ENCODE measurements around the gene HIVEP3. TPM values are rescaled to one million over a fixed set of nuclear protein-coding genes. Genes with fewer than 3 reads are reported as not detected.
A peak's percentile ranks its signal among the peaks of the same experiment; 100 is the strongest.

Gene HIVEP3
- total and polyA plus RNA-seq, 4 donors = 7.0 to 14.7 (median 8.8) TPM

DNA sequence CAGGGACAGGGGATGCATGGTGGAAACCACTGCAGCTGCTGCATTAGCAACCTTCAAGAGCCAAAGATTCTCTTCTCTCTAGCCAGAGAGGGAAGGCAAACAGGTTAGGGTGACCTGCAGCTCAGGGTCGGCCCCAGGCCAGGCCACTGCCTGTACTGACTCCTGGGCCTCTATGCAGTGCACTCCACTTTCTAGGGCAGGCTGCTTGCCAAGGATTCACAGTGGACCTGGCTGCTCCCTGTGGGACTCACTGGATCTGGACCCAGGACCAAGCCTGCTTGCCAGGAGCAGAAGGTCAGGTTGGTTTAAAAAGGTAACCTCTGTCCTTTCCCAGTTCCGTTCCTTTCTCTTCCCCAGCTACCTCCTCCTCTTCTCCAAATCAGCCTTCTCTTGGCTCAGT is 52.4 kb downstream of the HIVEP3 start:
- Histone ChIP-seq H3K27me3 (ENCODE audit: control insufficient read depth in 3 of 3, insufficient read depth in 3 of 3, low read length in 2 of 3) (no peaks in the 10 kb centered on the region), H3K9me3 (ENCODE audit: control insufficient read depth in 4 of 4, insufficient read depth in 3 of 4, low read length in 3 of 4) (peaks cover 0 to 1% (median 0%) of the 10 kb centered on the region in 4 donors), H3K27ac (ENCODE audit: low read depth in 1 of 2, low read length in 1 of 2) (no peak overlapping the region), H3K4me3 (no peak overlapping the region), H3K4me1 (ENCODE audit: control insufficient read depth in 5 of 5, insufficient read depth in 5 of 5, low read length in 5 of 5) (peaks cover 0 to 12% (median 4%) of the 10 kb centered on the region in 5 donors), H3K36me3 (ENCODE audit: control insufficient read depth in 4 of 4, insufficient read depth in 4 of 4, low read length in 4 of 4) (no peaks in the 10 kb centered on the region), H3K9ac (ENCODE audit: insufficient read depth in 1 of 2, low read length in 2 of 2) (no peak overlapping the region)
- ATAC-seq (ENCODE audit: insufficient read depth, low FRiP score) = no peak
- WGBS, 2 donors = 85 to 91% methylated on average over 2 of the region's 2 CpGs
- no peak for DNase-seq
- TF ChIP-seq, protein P1, sequence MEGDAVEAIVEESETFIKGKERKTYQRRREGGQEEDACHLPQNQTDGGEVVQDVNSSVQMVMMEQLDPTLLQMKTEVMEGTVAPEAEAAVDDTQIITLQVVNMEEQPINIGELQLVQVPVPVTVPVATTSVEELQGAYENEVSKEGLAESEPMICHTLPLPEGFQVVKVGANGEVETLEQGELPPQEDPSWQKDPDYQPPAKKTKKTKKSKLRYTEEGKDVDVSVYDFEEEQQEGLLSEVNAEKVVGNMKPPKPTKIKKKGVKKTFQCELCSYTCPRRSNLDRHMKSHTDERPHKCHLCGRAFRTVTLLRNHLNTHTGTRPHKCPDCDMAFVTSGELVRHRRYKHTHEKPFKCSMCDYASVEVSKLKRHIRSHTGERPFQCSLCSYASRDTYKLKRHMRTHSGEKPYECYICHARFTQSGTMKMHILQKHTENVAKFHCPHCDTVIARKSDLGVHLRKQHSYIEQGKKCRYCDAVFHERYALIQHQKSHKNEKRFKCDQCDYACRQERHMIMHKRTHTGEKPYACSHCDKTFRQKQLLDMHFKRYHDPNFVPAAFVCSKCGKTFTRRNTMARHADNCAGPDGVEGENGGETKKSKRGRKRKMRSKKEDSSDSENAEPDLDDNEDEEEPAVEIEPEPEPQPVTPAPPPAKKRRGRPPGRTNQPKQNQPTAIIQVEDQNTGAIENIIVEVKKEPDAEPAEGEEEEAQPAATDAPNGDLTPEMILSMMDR (IDR thresholded peaks at IDR 0.05; ENCODE audit: control extremely low read depth, extremely low read depth) = no peak

DNA sequence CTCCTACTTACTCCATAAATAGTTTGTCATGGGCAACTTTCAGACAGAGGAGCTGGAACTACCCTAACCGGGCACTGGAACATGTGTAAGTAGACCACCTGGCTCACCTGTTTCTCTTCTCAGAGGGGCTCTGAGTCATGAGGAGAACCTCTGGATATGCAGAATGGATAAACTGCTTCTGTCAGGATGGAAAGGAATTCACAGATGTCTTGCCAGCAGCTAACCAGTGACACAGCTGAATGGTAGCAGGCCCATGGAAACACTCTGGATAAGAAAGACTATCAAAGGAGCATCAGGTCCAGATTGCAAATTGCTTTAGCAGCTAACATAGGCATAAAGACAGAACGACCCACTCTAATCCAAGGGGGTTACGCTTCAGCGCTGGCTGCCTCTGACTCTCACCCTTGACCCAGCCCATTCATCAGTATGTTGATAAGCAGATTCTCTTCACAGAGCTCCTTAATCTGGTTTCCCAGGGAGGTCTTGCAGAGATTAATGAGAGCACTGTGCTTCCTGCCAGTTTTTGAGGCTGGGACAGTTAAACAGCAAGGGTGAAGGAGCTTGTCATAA is 54.2 kb downstream of the HIVEP3 start:
- H3K27ac ChIP-seq (ENCODE audit: low read depth in 1 of 2, low read length in 1 of 2) = no peak overlapping the region
- no peaks in the 10 kb centered on the region for H3K27me3 ChIP-seq (ENCODE audit: control insufficient read depth in 3 of 3, insufficient read depth in 3 of 3, low read length in 2 of 3)
- ATAC-seq (ENCODE audit: insufficient read depth, low FRiP score) (no peak), DNase-seq (peak in 1 of 3 donors; percentile 24)
- 84 to 90% methylated on average over 4 of the region's 4 CpGs for WGBS, 2 donors
- no peak overlapping the region for H3K4me3 ChIP-seq
- peaks cover 0 to 12% (median 4%) of the 10 kb centered on the region in 5 donors for H3K4me1 ChIP-seq (ENCODE audit: control insufficient read depth in 5 of 5, insufficient read depth in 5 of 5, low read length in 5 of 5)
- H3K36me3 ChIP-seq (ENCODE audit: control insufficient read depth in 4 of 4, insufficient read depth in 4 of 4, low read length in 4 of 4) = no peaks in the 10 kb centered on the region
- TF ChIP-seq, protein P1 (IDR thresholded peaks at IDR 0.05; ENCODE audit: control extremely low read depth, extremely low read depth) = no peak
- H3K9ac ChIP-seq (ENCODE audit: insufficient read depth in 1 of 2, low read length in 2 of 2) = no peak overlapping the region
- peaks cover 0 to 1% (median 0%) of the 10 kb centered on the region in 4 donors for H3K9me3 ChIP-seq (ENCODE audit: control insufficient read depth in 4 of 4, insufficient read depth in 3 of 4, low read length in 3 of 4)

GRCh38 chr1:41863718-41864117 is 55.0 kb downstream of the HIVEP3 start:
- DNase-seq = no peak
- H3K4me3 ChIP-seq = no peak overlapping the region
- H3K9ac ChIP-seq (ENCODE audit: insufficient read depth in 1 of 2, low read length in 2 of 2) = no peak overlapping the region
- peaks cover 0 to 1% (median 0%) of the 10 kb centered on the region in 4 donors for H3K9me3 ChIP-seq (ENCODE audit: control insufficient read depth in 4 of 4, insufficient read depth in 3 of 4, low read length in 3 of 4)
- ATAC-seq (ENCODE audit: insufficient read depth, low FRiP score) = no peak
- no peaks in the 10 kb centered on the region for H3K27me3 ChIP-seq (ENCODE audit: control insufficient read depth in 3 of 3, insufficient read depth in 3 of 3, low read length in 2 of 3)
- H3K27ac ChIP-seq (ENCODE audit: low read depth in 1 of 2, low read length in 1 of 2) = no peak overlapping the region
- H3K4me1 ChIP-seq (ENCODE audit: control insufficient read depth in 5 of 5, insufficient read depth in 5 of 5, low read length in 5 of 5) = peaks cover 0 to 12% (median 4%) of the 10 kb centered on the region in 5 donors
- 88 to 92% methylated on average over 4 of the region's 4 CpGs for WGBS, 2 donors
- TF ChIP-seq, protein P1 (IDR thresholded peaks at IDR 0.05; ENCODE audit: control extremely low read depth, extremely low read depth) = no peak
- H3K36me3 ChIP-seq (ENCODE audit: control insufficient read depth in 4 of 4, insufficient read depth in 4 of 4, low read length in 4 of 4) = no peaks in the 10 kb centered on the region
